GM18526 (cell line): ENCODE measurements around the gene PIEZO2.

ENCODE experiments used
- POLR2A ChIP-seq: IDR thresholded peaks from 3 replicates; pipeline ENCODE4 v1.6.1; 2011; ENCODE audit not compliant: insufficient read length; ENCODE audit errors: extremely low read depth

Gene PIEZO2

DNA sequence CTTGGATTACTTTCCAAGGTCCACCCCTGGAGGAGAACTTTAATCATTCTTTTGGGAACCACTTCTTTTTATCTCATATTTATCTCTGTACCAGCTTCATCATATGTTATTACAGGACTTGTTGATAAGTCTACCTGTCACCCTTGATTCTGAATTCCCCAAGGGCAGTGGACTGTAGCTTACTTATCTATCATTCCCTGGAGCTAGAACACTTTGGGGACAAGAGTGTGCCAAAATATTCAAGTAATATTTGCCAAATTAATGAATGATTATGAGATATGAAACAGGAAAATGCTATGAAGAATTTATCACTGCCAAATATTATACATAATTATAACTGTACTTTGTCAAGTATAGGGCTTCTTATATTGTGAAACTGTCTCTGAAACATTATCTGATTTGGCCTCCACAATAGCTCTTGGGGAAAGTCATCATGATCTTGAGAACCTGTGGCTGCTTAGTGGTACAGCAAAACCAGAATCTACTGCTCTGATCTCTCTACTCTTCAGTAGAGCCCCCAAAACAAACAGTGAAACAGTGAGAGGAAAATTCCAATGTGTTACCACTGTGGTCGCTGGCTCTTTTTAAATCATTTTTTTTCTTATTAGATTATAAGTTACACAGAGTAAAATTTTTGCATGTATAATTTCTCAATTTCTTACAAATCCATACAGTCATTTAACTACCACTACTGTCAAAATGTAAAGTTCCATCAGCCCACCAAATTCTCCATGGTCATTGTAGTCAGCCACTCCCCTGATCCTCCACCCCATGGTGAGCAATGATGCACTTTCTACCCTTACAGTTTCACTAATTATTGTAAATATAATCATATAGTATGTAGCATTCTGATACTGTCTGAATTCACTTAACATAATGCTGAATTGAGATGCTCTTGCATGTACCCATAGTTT lies 197.5 kb downstream of the PIEZO2 start:
- no peak for TF ChIP-seq POLR2A

DNA sequence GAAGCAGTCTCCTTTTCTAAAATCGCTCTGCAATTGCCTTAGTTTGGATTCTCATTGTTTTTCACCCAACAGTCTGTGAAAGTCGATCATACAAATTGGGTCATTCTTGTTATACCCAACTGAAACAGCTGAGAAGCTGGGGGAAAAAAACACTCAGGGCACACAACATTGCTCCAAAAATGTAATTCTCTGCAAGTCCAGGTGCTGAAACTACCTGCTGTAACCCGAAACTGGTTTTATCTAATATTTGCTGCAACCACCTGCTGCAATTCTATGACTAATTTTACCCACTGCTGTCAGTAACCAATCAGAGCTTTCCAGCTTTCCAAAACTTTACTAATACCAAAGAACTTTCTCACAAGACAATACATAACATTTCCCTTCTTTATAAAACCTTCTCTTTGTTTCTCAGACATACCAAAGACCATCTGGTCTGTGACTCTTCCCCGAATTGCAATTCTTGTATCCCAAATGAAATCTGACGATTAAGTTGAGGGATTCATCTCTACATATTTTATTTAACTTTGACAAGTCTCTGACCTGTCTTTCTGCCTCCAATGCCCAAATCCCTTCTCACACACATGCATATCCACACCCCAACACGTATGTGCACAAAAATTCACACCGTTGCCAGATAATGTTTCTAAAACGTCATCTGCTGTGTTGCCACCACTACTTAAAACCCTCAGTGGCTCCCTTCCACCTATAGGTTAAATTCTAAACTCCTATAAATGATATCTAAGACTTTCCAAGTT lies 198.3 kb downstream of the PIEZO2 start:
- TF ChIP-seq POLR2A = no peak

DNA sequence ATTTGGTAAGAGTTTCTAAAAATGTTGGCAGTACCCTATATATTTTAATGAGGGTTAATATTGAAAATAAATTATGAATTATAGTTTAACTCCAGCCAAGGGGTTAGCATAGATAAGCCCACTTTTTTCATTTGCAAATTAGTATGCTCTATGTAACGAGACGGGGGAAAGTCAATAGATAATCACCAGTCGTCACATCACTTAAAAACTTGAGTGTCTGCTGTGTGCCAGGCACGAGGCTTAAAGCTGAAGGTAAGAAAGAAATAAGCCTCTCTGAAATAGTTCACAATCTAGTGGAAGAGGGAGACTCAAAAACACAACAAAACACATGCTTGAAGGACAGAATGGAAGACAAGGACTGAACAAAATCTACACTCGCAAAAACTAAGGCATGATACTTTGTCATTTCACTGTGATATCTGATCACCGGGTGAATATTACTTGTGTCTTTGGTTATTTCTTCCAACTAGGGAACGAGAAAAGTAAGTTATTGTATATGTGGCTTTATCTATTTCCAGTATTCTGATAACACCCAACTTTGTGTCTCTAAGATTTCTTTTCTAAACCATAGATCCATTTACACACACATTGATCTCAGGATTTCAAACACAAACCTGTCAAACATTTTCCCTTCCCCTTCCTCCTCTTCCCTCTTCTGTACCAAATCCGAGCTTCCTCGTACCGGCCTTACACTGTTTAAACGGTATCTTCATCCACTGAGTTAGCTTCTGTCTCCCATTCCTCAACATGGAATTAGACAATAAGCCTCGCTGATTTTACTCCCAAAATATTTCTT lies 199.1 kb downstream of the PIEZO2 start:
- no peak for TF ChIP-seq POLR2A

DNA sequence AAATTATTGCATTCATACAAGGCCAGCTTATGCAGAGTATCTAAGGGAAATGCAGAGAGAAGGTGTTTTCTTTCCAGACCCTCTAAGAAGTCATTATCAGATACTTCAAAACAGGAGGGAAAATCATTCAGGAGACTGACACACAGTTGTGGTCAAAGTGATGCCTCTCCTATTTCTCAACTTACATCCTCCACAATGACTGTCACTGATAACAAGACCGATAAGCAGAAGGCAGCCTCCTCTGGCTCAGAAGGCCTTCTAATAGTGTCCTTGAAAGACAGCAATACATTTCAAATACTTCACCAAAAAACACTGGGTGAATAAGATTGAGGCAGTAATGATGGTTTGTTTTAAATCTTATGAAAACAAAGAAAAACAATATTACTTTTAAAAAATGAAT lies 199.7 kb downstream of the PIEZO2 start:
- no peak for TF ChIP-seq POLR2A

DNA sequence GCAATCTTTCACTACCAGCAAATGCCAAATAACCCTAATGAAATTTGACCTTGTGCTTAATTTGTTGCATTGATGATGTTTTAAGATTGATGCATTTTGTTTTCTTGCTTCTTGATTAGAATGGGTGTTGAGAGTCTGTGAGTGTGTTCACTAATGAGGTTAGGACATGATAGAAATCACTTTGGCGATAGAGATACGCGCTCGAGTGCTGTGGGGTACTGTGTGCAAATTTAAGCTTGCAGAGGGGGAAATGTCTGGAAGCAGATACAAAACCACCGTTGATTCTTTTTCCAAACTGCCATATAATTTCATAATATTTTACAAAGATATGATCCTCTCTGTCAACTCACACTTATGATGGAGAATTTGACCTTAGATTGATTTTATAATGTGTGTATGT lies 200.9 kb downstream of the PIEZO2 start:
- no peak for TF ChIP-seq POLR2A

DNA sequence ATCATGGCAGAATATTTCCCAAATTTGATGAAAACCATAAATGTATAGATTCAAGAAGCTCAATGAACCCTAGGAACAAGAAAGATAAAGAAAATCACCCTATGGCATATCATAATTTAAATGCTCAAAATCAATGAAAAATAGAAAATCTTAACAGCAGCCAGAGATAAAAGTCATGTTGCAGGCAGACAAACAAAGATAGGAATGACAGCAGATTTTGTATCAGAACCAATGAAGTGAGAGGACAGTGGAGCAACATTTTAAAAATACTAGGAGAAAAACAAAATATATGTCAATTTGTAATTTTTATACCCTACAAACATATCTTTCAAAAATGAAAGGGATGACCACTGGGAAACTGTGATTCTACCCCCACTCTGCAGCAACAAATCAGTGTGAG lies 203.3 kb downstream of the PIEZO2 start:
- TF ChIP-seq POLR2A = no peak

DNA sequence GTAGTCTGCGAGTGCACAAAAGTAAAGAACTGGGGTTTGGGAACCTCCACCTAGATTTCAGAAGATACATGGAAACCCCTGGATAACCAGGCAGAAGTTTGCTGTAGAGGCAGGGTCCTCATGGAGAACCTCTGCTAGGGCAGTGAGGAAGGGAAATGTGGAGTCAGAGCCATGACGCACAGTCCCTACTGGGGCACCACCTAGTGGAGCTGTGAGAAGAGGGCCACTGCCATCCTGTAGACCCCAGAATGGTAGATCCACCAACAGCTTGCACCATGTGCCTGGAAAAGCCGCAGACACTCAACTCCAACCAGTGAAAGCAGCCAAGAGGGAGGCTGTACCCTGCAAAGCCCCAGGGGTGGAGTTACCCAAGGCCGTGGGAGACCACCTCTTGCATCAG lies 206.4 kb downstream of the PIEZO2 start:
- TF ChIP-seq POLR2A = no peak

DNA sequence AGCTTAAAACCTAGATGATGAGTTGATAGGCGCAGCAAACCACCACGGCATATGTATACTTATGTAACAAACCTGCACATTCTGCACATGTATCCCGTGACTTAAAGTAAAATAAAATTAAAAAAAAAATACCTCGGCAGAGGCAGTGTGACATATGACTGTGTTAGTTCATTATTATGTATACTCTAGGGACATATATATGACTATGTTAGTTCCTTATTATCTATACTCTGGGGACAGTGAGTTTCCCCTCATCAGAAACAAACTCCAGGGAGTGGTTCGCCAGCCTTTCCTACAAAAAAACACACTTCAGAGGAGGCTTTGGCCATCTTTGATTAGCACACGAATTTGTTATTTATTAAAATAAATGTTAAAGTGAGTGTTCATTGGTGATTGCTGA lies 209.5 kb downstream of the PIEZO2 start:
- TF ChIP-seq POLR2A = no peak

DNA sequence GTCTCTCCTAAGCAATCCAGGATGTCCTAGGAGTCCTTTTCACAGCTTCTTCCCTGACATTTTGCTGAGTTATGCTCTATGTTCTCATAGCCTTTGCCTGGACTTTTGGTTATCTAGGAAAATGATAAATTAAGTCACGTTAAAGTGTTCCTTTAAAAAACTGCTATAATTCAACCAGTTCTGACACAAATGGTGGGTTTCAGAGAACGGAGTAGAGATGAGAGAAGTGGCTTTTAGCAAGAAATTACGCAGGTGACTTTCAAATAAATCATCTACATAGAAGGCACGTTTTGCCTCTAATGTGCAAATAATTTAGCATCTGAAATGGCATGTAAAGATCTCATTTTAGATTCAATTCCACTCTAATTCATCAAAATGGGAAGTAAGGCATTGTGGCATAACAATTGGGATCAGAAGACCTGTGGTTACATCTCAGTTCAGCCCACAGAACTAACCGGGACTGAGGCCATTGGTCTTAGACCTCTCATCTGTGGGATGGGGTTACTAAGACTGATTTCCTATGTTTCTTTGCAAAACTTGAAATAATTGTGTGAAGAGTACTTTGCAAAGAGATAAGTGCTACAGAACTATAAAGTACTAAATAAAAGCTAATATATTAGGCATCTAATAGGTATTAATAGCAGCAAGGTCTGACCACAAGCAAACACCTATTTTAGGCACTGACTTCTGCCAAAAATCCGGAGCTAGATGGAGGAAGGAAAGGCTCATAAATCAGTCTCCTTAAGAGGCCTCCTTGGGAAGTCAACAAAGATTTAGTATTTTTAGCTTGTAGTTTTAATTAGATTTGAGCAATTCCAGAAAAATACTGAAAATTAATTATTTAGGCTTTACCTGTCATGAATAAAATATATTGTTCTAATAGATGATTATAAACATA lies 211.4 kb downstream of the PIEZO2 start:
- no peak for TF ChIP-seq POLR2A

DNA sequence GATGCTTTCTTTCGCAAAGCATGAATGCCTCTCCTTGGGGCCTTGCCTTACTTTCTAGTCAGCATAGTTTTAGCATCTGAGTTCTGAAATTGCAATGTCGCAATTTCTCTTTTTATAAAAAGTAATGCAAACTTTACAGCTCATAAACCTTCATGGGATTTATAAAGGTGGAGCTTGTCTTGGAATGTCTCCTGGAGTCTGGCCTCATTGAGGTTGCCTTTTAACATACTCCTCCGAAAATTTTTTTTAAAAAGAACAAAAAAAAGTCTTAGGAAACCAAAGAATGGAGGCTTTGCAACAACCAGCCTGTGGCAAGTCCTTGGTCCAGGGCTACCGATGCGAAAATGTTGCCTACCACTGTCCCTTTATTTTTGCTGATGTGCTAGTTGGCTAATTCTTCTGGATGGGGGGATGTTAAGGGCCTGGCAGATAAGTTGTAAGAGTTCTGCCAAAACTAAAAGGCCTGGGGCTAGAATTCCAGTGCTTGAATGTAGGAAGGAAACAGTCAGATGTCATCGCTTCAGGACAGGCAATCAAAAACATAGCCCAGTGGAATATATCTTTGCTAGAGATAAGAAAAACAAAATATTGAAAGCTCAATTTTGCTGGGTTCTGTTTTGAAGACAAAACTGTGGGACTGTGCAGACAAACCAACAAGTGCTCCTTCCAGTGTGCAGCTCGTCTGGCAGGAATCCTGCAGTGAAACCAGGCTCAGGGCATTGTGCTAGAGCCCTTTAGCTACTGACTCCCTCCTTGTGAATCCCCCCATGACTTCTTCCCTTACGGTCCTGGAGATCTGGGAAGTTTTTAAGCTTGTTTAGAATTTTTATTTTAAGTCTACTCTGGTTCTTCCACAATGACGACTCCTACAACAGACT lies 213.0 kb downstream of the PIEZO2 start:
- TF ChIP-seq POLR2A = no peak

DNA sequence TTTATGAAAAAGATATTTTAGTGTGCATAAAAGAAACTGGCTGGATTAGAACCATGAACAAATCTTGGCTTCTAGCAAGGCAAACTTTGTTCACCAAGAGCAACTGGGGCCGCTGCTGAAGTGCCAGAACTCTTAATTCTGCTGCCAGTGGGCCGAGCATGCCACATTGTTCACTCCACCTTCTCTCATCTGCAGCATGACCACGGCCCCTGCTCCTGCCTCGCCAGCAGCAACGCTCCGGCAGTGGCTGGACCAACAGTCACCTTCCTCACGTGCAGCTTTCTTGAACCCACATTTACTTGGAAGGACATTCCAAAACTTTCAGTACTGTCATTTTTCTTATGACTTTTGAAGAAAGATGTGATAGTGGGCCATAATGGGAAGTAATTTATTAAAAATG lies 213.8 kb downstream of the PIEZO2 start:
- no peak for TF ChIP-seq POLR2A

DNA sequence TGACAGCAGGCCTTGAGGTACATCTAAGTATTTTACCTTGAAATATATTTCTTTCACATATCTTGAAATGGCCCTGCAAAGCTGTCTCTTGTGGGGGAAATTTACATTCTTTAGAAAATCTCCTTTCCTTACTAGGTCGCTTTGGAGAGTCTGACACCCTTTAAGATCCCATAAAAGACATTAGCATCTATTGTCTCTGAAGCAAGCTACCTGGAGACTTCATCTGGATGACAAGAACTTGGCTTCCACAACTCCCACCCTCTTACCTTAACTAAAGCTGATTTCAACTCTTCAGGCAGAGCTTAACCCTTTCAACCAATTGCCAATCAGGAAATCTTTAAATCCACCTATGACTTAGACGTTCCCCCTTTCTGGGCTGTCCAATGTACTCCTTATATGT lies 219.3 kb downstream of the PIEZO2 start:
- no peak for TF ChIP-seq POLR2A

DNA sequence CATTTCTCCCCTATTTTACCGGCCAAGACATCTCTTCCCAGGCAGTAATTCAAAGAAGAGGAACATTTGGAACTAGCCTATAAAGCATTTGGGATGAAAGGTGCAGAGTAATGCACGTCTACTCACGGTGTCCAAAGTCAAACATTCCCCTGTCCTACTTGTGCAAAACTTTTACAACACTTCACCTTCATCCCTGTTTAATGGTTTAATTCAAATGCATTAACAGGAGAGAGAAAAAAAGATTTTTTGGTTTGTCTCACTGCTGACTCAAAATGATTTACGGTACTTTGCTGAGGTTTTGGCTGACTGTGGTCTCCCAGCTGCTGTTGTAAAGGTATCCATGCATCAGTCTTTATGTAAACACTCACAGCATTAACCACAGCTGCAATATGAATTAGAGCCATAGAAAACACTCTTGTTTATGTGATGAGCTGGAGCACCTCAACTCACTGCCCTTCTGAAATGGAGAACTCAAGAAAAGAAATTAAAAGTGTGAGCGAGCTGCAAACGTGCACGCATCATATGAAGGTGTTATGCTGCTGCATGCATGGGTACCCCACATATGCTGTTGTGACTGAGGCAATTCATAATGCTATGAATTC lies 220.5 kb downstream of the PIEZO2 start:
- no peak for TF ChIP-seq POLR2A
